Neural progenitor cell (in vitro differentiated cells): Measurements from ENCODE around the gene RPL12.

Experiments
- CTCF ChIP-seq: fragments of 200-600 bp; sonication (generic); IDR thresholded peaks from 2 replicates; pipeline ENCODE4 v1.5.1; 2017; ENCODE audit warnings: antibody characterized with exemption, mild to moderate bottlenecking
- EZH2 ChIP-seq: fragments of 200-600 bp; sonication (generic); IDR thresholded peaks from 2 replicates; pipeline ENCODE4 v1.6.1; 2017; ENCODE audit warnings: antibody characterized with exemption, mild to moderate bottlenecking, moderate library complexity
- EZH2phosphoT487 ChIP-seq: fragments of 200-600 bp; sonication (generic); IDR thresholded peaks from 2 replicates; pipeline ENCODE4 v1.6.1; 2017; ENCODE audit warnings: antibody characterized with exemption

- TF ChIP-seq EZH2 = no peak
- no peak for TF ChIP-seq CTCF
- TF ChIP-seq EZH2phosphoT487 = no peak
Measured at GRCh38 chr9:127415141-127415540, 36.1 kb downstream of the RPL12 start.
